GM12878 (cell line): ENCODE data around the gene CPEB1. TPM values are rescaled to one million over a fixed set of nuclear protein-coding genes. Genes with fewer than 3 reads are reported as not detected.
A peak's percentile ranks its signal among the peaks of the same experiment; 100 is the strongest.

Experiments used
- ATAC-seq: fragments of 200-7000 bp; cut with Tn5 transposase; 3 replicates; pipeline ENCODE4 v1.9.1; 2020; ENCODE audit warnings: mild to moderate bottlenecking, moderate library complexity
- BruUV-seq: library from RNA; stranded (reverse); fragments of 400-500 nt; replicated peaks from 2 replicates; lab custom pipeline; 2021; lab: Mats Ljungman, UMichigan
- CTCF ChIA-PET: fragments of 300-600 bp; sonication (Branson Sonifier 250); formaldehyde crosslinking; extraction: SDS; loops from one replicate; lab custom pipeline; 2021; ENCODE audit warnings: inconsistent platforms; lab: Yijun Ruan, JAX
- POLR2A ChIA-PET: fragments of 350-600 bp; formaldehyde crosslinking; extraction: SDS; loops from one replicate; lab custom pipeline; 2021; ENCODE audit warnings: inconsistent platforms; lab: Charles Lee
- RAD21 ChIA-PET: fragments of 300-600 bp; sonication (Branson Sonifier 250); formaldehyde crosslinking; loops from one replicate; lab custom pipeline; 2023; ENCODE audit warnings: antibody characterized with exemption; ENCODE audit not compliant: unreplicated experiment; lab: Charles Lee
- SMC1A ChIA-PET: fragments of 300-600 bp; sonication (Branson Sonifier 250); formaldehyde crosslinking; loops from one replicate; lab custom pipeline; 2023; ENCODE audit not compliant: unreplicated experiment, uncharacterized antibody; lab: Charles Lee
- DNase-seq: peaks from one replicate; pipeline ENCODE4 v3.0.0-alpha.2; 2011; ENCODE audit warnings: low read depth, low spot score
- FAIRE-seq: peaks from 3 replicates; lab custom pipeline; 2011; peaks lifted over from hg19 to GRCh38; lab: Jason Lieb, UNC
- H2AFZ ChIP-seq: 2 replicates; pipeline ENCODE4 v1.6.0; 2011; ENCODE audit warnings: low read depth, low read length, control low read depth; ENCODE audit not compliant: control insufficient read depth
- H3K27ac ChIP-seq: 2 replicates; pipeline ENCODE4 v1.5.1; 2011; ENCODE audit warnings: control low read depth; ENCODE audit not compliant: control insufficient read depth, insufficient read depth
- H3K27me3 ChIP-seq, 2 experiments: replicated peaks in 1 of 2; 2 replicates each; pipeline versions ENCODE4 v1.6.0 to v1.6.1; 2011; ENCODE audit warnings: low read length in 1 of 2; ENCODE audit not compliant: control insufficient read depth in 2 of 2, insufficient read depth in 2 of 2
- H3K36me3 ChIP-seq, 2 experiments: 2 replicates each; pipeline ENCODE4 v1.5.1; 2011; ENCODE audit warnings: low read length in 1 of 2; ENCODE audit not compliant: control insufficient read depth in 2 of 2, insufficient read depth in 2 of 2
- H3K4me1 ChIP-seq: 2 replicates; pipeline ENCODE4 v1.6.1; 2011; ENCODE audit warnings: mild to moderate bottlenecking, low read length, moderate library complexity, mixed read lengths; ENCODE audit not compliant: control insufficient read depth, insufficient read depth
- H3K4me2 ChIP-seq: 2 replicates; pipeline ENCODE4 v1.6.0; 2011; ENCODE audit warnings: control low read depth; ENCODE audit not compliant: control insufficient read depth, insufficient read depth
- H3K4me3 ChIP-seq: fragments of 200-600 bp; sonication (generic); 2 replicates; pipeline ENCODE4 v1.5.1; 2016
- H3K79me2 ChIP-seq: 2 replicates; pipeline ENCODE4 v1.6.0; 2011; ENCODE audit warnings: low read length; ENCODE audit not compliant: control insufficient read depth, insufficient read depth
- H3K9ac ChIP-seq: 2 replicates; pipeline ENCODE4 v1.8.0; 2011; ENCODE audit warnings: low read length, control low read depth, mixed read lengths; ENCODE audit not compliant: control insufficient read depth, insufficient read depth
- H3K9me3 ChIP-seq: replicated peaks from 3 replicates; pipeline ENCODE4 v1.5.1; 2011; ENCODE audit warnings: mild to moderate bottlenecking, low read length; ENCODE audit not compliant: control insufficient read depth, insufficient read depth
- H4K20me1 ChIP-seq: 2 replicates; pipeline ENCODE4 v1.6.0; 2011; ENCODE audit not compliant: control insufficient read depth, insufficient read depth
- ASH2L ChIP-seq: fragments of 300-600, 200-600 bp; sonication (generic); IDR thresholded peaks from 2 replicates; pipeline ENCODE4 v1.6.1; 2017; ENCODE audit warnings: low read depth, mild to moderate bottlenecking, borderline replicate concordance
- ATF2 ChIP-seq: IDR thresholded peaks from 2 replicates; pipeline ENCODE4 v1.6.1; 2012; ENCODE audit warnings: low read length, inconsistent platforms
- CEBPB ChIP-seq, 2 experiments: fragments of 150-350 bp in 1 of 2; IDR thresholded peaks; 2 replicates each; pipeline ENCODE4 v1.6.1; 2012 to 2014; ENCODE audit warnings: low read depth in 2 of 2, low read length in 2 of 2, borderline replicate concordance in 1 of 2, inconsistent platforms in 1 of 2
- GABPA ChIP-seq: IDR thresholded peaks from 2 replicates; pipeline ENCODE4 v1.6.1; 2014; ENCODE audit warnings: antibody characterized with exemption, low read depth, mild to moderate bottlenecking, inconsistent platforms
- IRF3 ChIP-seq: fragments of 450-650 bp; IDR thresholded peaks from 2 replicates; pipeline ENCODE4 v1.6.1; 2014; ENCODE audit warnings: mild to moderate bottlenecking
- MEF2A ChIP-seq: IDR thresholded peaks from 2 replicates; pipeline ENCODE4 v1.6.1; 2011; ENCODE audit warnings: low read depth, mild to moderate bottlenecking, low read length, moderate library complexity; ENCODE audit not compliant: insufficient read depth
- NR2F1 ChIP-seq: fragments of 450-650 bp; conservative IDR thresholded peaks from 2 replicates; pipeline ENCODE4 v1.6.1; 2017; ENCODE audit warnings: mild to moderate bottlenecking
- SIX5 ChIP-seq: IDR thresholded peaks from 2 replicates; pipeline ENCODE4 v1.6.1; 2011; ENCODE audit warnings: mild to moderate bottlenecking, low read depth, low read length, moderate library complexity; ENCODE audit not compliant: severe bottlenecking
- SRF ChIP-seq, 2 experiments: IDR thresholded peaks; 2 replicates each; pipeline ENCODE4 v1.6.1; 2011; ENCODE audit warnings: low read depth in 2 of 2, low read length in 2 of 2, mild to moderate bottlenecking in 1 of 2, moderate library complexity in 1 of 2
- STAT3 ChIP-seq: IDR thresholded peaks from 2 replicates; pipeline ENCODE4 v1.6.1; 2011; ENCODE audit warnings: low read depth, low read length, improper control_type of control experiment
- TCF12 ChIP-seq: IDR thresholded peaks from 2 replicates; pipeline ENCODE4 v1.6.1; 2011; ENCODE audit warnings: low read depth, mild to moderate bottlenecking, low read length
- TCF7 ChIP-seq: IDR thresholded peaks from 2 replicates; pipeline ENCODE4 v1.6.1; 2014; ENCODE audit warnings: antibody characterized with exemption, borderline replicate concordance
- USF1 ChIP-seq: IDR thresholded peaks from 2 replicates; pipeline ENCODE4 v1.6.1; 2011; ENCODE audit warnings: borderline replicate concordance, low read depth, mild to moderate bottlenecking, moderate library complexity, mixed read lengths, low read length; ENCODE audit not compliant: insufficient read depth; ENCODE audit errors: extremely low read length
- YY1 ChIP-seq: IDR thresholded peaks from 2 replicates; pipeline ENCODE4 v1.6.1; 2011; ENCODE audit warnings: low read depth, mild to moderate bottlenecking, low read length
- ZNF24 ChIP-seq: fragments of 450-650 bp; IDR thresholded peaks from 2 replicates; pipeline ENCODE4 v1.6.1; 2017; ENCODE audit warnings: antibody characterized with exemption, mild to moderate bottlenecking
- ZNF274 ChIP-seq: IDR thresholded peaks from one replicate; pipeline ENCODE4 v1.8.0; 2011; ENCODE audit not compliant: insufficient read length, insufficient read depth
- WGBS: methylation state at CpG from one replicate; pipeline ENCODE4 v1.1.6; 2016; ENCODE audit warnings: low lambda C conversion rate; ENCODE audit not compliant: insufficient replicate concordance, insufficient coverage; ENCODE audit errors: missing lambda C conversion rate; 5-methylcytosine and 5-hydroxymethylcytosine counted together
- in situ Hi-C: fragments of 300-500 bp; cut with MboI; formaldehyde crosslinking; loops from 9 replicates; pipeline ENCODE4 v1.14.3; 2018; ENCODE audit warnings: mixed read lengths
- intact Hi-C: fragments of 100-400 bp; cut with micrococcal nuclease; formaldehyde crosslinking; loops from one replicate; pipeline ENCODE4 v1.14.2; 2022; ENCODE audit not compliant: unreplicated experiment
- polyA plus RNA-seq, 11 experiments: library from polyadenylated mRNA; depleted of rRNA in 4 of 11; unstranded in 6 of 11; stranded (reverse) in 5 of 11; fragments of >200 nt; fragmentation: Nextera tagmentation in 4 of 11; fragmentation: Illumina TruSeq in 1 of 11; extraction: Ambion mirVana in 4 of 11; extraction: Trizol in 1 of 11; gene quantifications; 1 replicate in 1 of 11; 2 replicates in 10 of 11; pipeline versions ENCODE4 v1.2.1 to v1.2.3, GENCODE V29; 2011 to 2016; ENCODE audit warnings: inconsistent platforms in 2 of 11, missing spikeins in 2 of 11, low read depth in 1 of 11
- total RNA-seq, 4 experiments: library from RNA; depleted of rRNA in 3 of 4; stranded (reverse); fragments of >200 nt in 3 of 4; fragmentation: Illumina TruSeq in 1 of 4; extraction: Trizol in 1 of 4; gene quantifications; 2 replicates each; pipeline versions ENCODE4 v1.2.1 to v1.2.3, GENCODE V29; 2013 to 2021

The CPEB1 gene
- total and polyA plus RNA-seq, 10 of the 15 experiments (the other 5 are each of a cell fraction or from before 2014, with no cell fraction given) = 0.05 to 1.1 (median 0.46) TPM

DNA sequence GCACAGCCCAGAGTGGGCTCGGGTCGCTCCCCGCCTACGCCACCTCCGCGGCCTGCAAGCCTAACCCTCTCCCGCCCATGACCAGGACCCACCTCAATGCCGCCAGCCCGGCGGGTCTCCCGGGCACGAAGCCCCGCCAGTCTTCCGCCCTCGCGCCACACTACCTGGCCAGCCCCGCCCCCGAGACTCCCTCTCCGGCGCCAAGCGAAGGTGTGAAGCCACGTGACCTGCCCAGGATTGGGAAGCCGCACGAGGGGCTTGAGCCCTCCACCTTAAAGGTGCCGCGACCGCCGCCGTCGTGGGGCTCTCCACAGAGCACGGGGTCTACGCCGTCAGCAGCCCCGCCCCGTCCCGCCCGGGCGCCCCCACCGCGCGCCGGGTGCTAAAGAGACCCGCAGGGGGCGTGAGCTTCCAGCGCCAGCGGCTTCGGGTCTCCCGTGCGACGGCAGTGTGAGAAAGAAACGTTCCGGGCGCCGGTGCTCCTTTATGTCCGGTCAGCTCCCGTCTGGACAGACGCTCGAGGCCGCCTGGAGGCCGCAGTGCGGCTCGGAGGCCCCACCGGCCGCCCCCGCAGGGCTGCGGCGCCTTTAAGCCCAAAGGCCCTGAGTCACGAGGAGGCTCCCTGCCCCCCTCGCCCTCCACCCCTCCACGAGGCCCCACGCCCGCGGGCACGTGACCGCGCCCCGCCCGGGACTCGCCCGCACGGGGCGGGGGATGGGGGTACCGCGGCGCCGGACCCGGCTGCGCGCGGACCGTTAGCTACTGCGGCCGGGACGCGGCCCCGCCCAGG, at the start of gene CPEB1 (continued):
- TF ChIP-seq USF1 (peak; percentile 75), YY1 (no peak), ASH2L (no peak), ATF2 (no peak), IRF3 (no peak), TCF7 (no peak)

GRCh38 chr15:82692171-82692570, 45.0 kb upstream of the CPEB1 start:
- H3K27ac ChIP-seq = no peak overlapping the region
- no peak overlapping the region for H3K9ac ChIP-seq
- ChIA-PET SMC1A (no interaction called here), POLR2A (no interaction called here), RAD21 (no interaction called here), CTCF (no interaction called here)
- no peaks in the 10 kb centered on the region; a peak in 1 of 4 replicates for H3K27me3 ChIP-seq
- no TSS peak for BruUV-seq
- WGBS = 78% methylated on average over 22 of the region's 23 CpGs
- no peaks in the 10 kb centered on the region for H4K20me1 ChIP-seq
- ATAC-seq (no peak), DNase-seq (no peak), FAIRE-seq (no peak)
- no peaks in the 10 kb centered on the region for H3K79me2 ChIP-seq
- no peaks in the 10 kb centered on the region for H3K36me3 ChIP-seq
- no peak overlapping the region for H2AFZ ChIP-seq
- H3K4me1 ChIP-seq = no peaks in the 10 kb centered on the region
- in situ Hi-C loops (no loop called here), intact Hi-C loops (no loop called here)
- no peaks in the 10 kb centered on the region; the same call in 2 of the 3 replicates for H3K9me3 ChIP-seq
- H3K4me2 ChIP-seq = no peak overlapping the region
- no peak overlapping the region for H3K4me3 ChIP-seq
- TF ChIP-seq NR2F1 = no peak
- TF ChIP-seq TCF12 = no peak
- no peak for TF ChIP-seq CEBPB (IDR thresholded peaks at IDR 0.05; ENCODE audit: borderline replicate concordance in 1 of 2, low read depth in 2 of 2, low read length in 2 of 2)
- TF ChIP-seq ZNF274 = no peak
- no peak for TF ChIP-seq STAT3
- no peak for TF ChIP-seq SIX5
- no peak for TF ChIP-seq MEF2A
- TF ChIP-seq ZNF24 = no peak
- TF ChIP-seq GABPA = no peak
- no peak for TF ChIP-seq SRF (IDR thresholded peaks at IDR 0.05; ENCODE audit: low read depth in 2 of 2, low read length in 2 of 2)
